HG03045 (cell line): ENCODE measurements around the gene AGAP6.
"Not testable (repeated sequence)": the region's sequence is repeated elsewhere in the genome, so short reads cannot be mapped to it uniquely, and the experiment has no call there.

Source experiments
- ATAC-seq: cut with Tn5 transposase; IDR thresholded peaks from one replicate; pipeline ENCODE4 v1.9.1; 2021; ENCODE audit warnings: mild to moderate bottlenecking, moderate library complexity; ENCODE audit not compliant: unreplicated experiment

AGAP6 gene

DNA sequence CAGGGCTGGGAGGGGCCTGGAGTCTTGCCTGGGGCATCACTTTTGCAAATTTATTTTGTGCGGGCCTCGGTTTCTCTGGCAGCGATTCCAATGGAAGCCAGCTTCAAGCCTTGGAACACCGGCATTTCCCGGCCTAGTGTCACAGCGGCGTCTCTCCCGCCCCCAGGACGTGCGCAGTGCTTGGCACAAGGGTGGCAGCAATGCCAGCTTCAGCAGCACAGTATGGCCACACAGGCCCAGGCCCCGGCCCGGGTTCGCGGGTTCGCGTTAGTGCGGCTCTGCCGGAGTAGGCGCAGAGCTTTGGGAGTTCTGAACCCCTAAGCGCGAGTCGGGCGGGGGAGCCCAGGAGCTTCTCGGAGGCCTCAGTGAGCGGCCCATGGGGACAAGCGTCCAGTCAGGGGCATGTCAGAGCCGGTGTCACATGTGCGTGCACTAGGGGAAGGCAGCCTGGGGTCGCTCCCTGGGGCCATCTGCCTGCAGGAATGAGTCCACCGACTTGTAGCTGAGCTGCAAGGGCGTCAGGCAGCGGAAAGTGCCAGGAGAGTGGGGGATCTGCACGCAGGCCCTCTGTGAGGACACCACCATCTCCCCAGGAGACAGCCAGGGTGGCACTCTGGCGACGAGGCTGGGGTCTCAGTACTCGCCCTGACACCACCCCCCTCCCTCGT lies 36.6 kb downstream of the AGAP6 start:
- not testable (repeated sequence) for ATAC-seq

DNA sequence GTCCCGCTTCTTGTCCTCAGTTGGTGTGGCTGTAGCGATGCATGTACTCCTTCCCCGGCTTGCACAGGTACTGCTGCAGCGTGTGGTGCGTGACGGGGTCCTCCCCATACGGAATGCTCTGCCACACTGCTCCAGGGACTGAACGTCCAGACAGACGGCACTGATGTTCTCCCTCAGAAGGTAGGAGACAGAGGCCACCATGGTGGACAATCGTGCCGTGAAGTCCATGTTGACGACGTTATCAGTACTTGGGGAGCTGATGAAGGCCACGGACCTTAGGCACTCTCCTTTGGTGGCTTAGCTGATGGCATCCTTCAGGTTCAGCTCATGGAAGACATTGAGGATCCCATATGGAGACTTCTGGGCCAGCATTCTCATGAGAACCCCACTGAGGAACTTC lies 37.4 kb downstream of the AGAP6 start:
- ATAC-seq = no peak

DNA sequence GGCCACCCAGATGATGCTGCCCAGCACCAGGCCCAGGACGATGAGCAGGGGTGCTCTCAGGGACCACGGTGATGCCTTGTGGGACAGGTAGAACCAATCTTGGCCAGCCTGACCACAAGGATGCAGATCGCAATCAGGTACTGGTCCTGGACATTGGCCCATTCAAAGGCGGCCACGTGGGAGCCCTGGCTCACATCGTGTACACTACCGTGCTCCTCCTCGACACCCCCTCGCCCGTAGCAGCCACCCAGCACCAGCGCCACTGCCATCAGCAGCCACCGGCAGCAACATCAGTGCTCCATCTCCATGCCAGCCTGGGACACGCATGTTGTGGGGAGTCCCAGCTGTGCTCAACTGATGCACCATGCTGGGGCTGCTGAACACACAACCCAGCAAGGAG lies 39.0 kb downstream of the AGAP6 start:
- ATAC-seq = no peak

DNA sequence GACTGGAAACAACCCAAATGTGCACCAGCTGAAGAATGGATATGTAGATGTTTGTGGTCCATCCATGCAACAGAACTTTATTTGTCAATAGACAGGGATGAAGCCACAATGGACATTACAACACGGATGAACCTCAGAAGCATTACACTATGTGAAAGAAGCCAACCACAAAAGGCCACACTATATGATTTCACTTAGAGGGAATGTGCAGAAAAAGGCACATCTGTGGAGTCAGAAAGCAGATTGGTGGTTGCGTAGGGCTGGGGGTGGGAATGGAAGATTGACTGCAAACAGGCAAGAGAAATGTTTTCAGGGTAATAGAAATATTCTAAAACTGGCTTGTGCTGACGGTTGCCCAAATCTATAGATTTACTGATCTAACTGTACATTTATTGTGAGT lies 45.3 kb downstream of the AGAP6 start:
- ATAC-seq = no peak

DNA sequence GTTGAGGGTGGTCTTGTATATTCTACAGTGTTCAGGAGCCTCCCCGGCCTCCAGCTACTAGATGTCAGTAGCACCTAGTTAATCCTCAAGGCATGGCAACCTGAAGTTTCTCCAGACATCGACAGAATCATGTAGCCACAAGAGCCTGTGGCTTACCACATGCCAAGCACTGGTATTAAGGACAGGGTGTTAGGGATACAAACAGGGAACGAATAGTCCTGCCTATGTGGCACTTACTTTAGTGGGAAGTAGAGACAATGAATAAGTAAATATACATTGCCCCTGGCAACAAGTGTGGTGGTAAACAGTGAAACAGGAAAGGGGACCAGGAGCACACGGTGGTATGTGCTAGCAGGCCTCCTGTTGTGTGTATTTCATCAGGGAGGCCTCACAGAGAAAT lies 47.1 kb downstream of the AGAP6 start:
- not testable (repeated sequence) for ATAC-seq

DNA sequence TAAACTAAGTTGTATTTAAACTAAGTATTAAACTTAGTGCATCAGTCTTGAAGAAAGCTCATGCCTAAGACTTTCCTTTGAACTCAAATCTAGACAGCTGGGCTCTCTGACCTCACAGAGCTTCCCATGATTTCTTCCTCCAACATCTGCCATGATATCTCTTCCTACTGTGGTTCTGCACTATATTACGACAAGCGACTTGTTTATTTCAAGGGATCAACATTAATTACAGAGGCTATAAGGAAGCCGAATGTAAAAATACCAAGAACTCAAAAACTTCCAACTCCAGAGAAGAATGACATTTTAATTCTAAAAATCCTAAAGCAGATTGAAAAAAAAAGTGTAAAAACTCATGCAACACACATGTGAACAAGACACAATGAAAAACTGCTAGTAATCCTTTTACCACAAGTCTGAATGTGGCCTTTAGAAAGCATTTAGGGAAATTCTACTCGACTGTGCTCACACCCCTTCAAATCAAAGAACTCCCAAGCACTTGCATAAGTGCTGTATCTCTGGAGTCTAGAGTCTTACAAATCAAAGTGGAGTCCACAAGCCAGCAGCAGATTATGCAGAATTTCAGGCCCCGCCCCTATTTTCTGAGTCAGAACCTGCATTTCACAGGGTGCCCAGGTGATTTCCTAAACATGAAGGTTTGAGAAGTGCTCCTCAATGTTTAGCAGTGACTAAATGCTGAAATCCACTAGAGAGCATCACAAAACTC lies 56.9 kb downstream of the AGAP6 start:
- ATAC-seq = no peak

DNA sequence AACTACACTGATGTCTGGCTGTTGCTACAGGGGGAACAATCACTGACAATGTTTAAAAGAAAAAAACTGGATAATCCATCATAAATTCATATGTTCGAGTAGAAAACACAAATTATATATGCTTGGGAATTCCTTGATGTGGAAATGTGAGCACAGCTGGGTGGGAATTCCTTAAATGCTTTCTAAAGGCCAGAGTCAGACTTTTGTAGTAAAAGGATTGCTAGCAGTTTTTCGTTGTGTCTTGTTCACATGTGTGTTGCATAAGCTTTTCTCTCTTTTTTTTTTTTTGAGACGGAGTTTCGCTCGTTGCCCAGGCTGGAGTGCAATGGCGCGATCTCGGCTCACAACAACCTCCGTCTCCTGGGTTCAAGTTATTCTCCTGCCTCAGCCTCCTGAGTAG lies 58.3 kb downstream of the AGAP6 start:
- not testable (repeated sequence) for ATAC-seq

DNA sequence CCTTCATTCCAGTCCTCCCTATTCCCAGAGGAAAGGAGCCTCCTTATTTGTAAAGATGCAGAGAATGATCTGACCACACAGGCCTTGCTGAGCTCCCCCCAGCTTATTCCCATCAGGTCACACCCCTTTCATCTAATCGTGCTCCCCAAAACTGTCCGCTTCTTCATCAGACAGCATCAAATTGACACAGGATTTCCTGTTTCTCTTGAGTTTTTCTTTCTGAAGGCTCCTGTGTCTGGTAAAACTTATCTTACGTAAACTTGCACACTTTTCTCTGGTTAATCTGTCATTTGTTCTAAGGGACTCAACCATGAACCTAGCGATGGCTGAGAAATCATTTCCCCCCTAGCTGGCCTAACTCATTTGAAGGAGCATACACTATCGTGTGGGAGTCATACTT lies 59.4 kb downstream of the AGAP6 start:
- ATAC-seq = not testable (repeated sequence)

DNA sequence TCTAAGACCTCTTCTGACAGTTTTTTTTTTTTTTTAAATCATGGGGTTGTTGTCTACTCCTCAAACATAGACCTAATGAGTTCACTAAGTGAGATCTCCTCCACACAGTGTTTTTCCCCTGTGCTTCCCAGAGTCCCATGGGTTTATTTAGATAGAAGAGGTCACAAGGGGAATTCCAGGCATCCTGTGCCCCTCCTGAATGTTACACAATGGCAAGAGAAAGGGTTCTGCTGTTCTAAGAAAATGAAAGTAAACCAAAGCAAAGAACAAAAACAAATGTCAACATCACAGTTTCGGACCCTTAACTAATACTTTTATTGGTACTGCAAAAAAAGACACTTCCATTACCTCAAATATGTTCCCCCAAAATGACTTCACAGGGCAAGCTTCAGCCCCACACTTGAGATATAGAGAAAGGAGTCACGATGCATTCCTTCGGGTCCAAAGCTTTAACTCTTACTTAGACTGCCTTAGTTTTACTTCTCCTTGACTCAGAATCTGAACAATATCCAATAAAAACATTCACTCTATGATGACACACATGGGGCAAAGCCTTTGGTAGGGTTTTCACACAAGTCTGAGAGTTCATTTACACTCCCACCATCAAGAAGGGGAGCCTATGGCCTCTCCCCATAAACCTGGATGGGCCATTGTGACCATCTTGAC lies 63.9 kb downstream of the AGAP6 start:
- not testable (repeated sequence) for ATAC-seq

DNA sequence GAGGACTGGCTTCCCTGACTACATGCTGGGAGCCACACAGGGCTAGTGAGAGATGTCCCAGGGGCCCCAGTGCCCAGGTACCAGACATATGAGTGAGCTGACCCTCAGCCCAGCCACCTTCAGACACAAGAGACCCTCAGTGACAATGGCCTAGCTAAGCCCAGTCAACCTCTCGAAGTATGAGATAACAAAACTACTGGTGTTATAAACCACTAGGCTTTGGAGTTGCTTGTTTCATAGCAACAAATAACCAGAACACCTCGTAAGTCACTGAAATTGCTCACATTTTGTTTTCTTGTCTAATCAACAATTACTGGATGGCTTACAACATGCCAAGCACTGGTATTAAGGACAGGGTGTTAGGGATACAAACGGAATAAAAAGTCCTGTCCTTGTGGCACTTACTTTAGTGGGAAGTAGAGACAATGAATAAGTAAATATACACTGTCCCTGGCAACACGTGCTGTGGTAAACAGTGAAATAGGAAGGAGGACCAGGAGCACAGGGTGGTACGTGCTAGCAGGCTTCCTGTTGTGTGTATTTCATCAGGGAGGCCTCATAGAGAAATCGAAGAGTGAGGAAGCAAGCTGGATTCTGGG lies 64.7 kb downstream of the AGAP6 start:
- ATAC-seq = not testable (repeated sequence)

DNA sequence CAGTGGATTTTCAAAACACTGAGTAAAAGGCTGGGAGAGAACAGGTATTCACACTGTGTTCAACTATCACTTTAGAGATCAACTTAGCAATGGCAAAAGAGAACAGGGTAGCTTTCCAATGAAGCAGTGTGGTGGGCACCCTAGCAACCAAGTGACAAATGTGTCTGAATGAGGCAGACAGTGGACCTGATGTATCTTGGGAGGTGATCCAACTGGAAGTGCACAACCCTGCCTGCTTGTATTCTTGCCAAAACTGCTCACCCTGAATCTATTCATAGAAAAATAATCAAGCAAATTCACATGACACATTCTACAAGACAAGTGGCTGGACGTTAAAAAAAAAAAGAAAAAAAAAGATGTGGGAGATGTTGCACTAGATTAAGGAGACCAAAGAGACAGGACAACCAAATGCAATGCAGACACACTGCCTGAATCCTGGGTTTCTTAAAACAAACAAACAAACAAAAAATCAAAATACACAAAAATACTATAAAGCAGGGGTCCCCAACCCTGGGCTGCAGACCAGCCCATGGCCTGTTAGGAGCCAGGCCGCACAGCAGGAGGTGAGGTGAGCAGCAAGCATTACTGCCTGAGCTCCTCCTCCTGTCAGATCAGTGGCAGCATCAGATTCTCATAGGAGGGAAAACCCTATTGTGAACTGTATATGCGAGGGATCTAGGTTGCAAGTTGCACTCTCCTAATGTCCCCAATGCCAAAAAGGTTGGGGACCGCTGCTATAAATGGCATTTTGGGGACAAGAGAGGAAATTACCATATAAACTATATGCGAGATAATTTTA lies 67.5 kb downstream of the AGAP6 start:
- ATAC-seq = not testable (repeated sequence)

DNA sequence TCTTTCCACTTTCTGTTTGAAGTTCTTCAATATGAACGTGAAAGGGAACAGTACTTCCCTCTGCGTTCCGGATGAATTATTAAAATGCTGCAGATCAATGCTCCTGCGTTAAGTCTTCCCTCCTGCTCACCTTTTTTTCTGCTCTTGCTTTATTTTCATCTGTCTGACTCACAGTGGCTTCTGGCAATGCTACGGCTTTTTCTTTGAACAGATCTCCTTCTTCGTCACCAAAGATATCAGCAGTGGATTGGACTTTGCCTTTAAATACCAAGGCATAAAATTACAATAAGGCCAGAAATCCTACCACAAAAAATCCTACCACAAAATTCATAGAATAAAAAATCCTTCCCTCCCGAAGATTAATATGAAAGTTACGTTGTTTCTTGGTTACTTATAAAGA lies 68.4 kb downstream of the AGAP6 start:
- ATAC-seq = not testable (repeated sequence)

DNA sequence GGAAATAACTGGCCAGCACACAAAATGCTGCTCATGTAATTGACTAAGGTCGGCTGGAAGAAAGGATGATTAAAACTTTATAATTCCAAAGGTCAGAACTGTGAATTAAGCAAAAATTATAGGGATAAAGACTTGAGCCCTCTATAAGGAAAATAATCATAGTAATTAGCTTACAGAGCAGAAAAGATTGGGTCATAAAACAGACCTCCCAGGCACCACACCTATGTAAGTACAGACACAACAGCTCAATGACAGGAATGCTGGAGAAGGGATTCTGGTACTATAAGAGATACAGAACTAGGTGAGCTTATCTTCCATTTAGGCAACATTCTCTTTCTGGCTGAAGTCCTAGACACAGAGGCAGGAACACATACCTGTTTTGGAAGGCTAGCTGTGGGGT lies 70.5 kb downstream of the AGAP6 start:
- not testable (repeated sequence) for ATAC-seq

DNA sequence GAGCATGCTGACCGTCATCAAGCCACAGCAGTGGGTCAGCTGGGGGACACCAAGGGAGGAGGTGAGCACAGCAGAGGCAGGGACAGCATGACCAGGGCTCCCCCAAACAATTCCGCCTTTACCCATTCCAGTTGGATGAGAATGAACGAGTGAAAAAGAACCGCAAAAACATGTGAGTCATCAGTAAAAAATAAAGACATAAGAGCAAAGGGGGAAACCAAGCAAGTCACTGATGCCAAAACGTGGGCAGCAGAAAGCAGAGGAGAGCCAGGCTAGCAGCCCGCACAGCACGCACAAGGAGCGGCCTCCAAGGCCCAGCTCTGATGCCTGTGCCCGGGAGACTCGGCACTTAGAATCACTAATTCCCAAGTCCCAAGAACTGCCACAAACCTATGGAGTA lies 71.7 kb downstream of the AGAP6 start:
- ATAC-seq = not testable (repeated sequence)
